Keratinocyte (primary cell): Measurements from ENCODE around the gene BFSP1.

ENCODE experiments used
- CTCF ChIP-seq, 3 experiments: IDR thresholded peaks in 1 of 3; conservative IDR thresholded peaks in 1 of 3; optimal IDR thresholded peaks in 1 of 3; 2 replicates in 2 of 3; 3 replicates in 1 of 3; pipeline versions ENCODE3 to v1.5.1; 2011; ENCODE audit warnings: low read length in 3 of 3, mild to moderate bottlenecking in 3 of 3, moderate library complexity in 2 of 3, control low read depth in 1 of 3, inconsistent platforms in 1 of 3; ENCODE audit not compliant: insufficient read depth in 2 of 3; ENCODE audit errors: extremely low read depth in 1 of 3
- EZH2 ChIP-seq: IDR thresholded peaks from one replicate; pipeline ENCODE4 v1.6.1; 2012; ENCODE audit warnings: inconsistent platforms, mild to moderate bottlenecking, low read length, moderate library complexity

GRCh38 chr20:17568045-17568788, 37.0 kb upstream of the BFSP1 start:
- TF ChIP-seq CTCF (optimal IDR thresholded peaks at IDR 0.05 in 1 of 3, IDR thresholded peaks at IDR 0.05 in 1 of 3, conservative IDR thresholded peaks at IDR 0.05 in 1 of 3; ENCODE audit: extremely low read depth in 1 of 3, insufficient read depth in 2 of 3, low read length in 3 of 3) (no peak), EZH2 (no peak)
